H9 (cell line): ENCODE data around the gene SSH3. TPM values are rescaled to one million over a fixed set of nuclear protein-coding genes. Genes with fewer than 3 reads are reported as not detected.

Experiments
- DNase-seq: peaks from one replicate; pipeline ENCODE4 v3.0.0-alpha.2; 2017
- H2AFZ ChIP-seq: one replicate; pipeline ENCODE4 v1.6.1; 2013; ENCODE audit warnings: mild to moderate bottlenecking, low read length, control low read depth, moderate library complexity
- H2AK5ac ChIP-seq: 2 replicates; pipeline ENCODE4 v1.6.1; 2013; ENCODE audit warnings: low read length, control low read depth, mixed read lengths; ENCODE audit not compliant: insufficient read length
- H2BK120ac ChIP-seq: one replicate; pipeline ENCODE4 v1.6.1; 2013; ENCODE audit warnings: low read depth, mild to moderate bottlenecking, low read length, control low read depth, inconsistent platforms; ENCODE audit not compliant: poor library complexity, severe bottlenecking
- H2BK12ac ChIP-seq: 2 replicates; pipeline ENCODE4 v1.6.1; 2013; ENCODE audit warnings: low read length, control low read depth, mixed read lengths, low read depth; ENCODE audit not compliant: insufficient read length
- H2BK15ac ChIP-seq: 2 replicates; pipeline ENCODE4 v1.6.1; 2013; ENCODE audit warnings: low read depth, low read length, control low read depth
- H2BK20ac ChIP-seq: one replicate; pipeline ENCODE4 v1.6.1; 2013; ENCODE audit warnings: low read depth, mild to moderate bottlenecking, low read length, control low read depth, inconsistent platforms; ENCODE audit not compliant: poor library complexity, severe bottlenecking
- H2BK5ac ChIP-seq: 2 replicates; pipeline ENCODE4 v1.6.1; 2013; ENCODE audit warnings: low read length, control low read depth, mixed read lengths; ENCODE audit not compliant: insufficient read length
- H3K14ac ChIP-seq: 2 replicates; pipeline ENCODE4 v1.6.1; 2013; ENCODE audit warnings: low read length, control low read depth; ENCODE audit not compliant: insufficient read depth
- H3K18ac ChIP-seq: 2 replicates; pipeline ENCODE4 v1.6.1; 2013; ENCODE audit warnings: low read depth, mild to moderate bottlenecking, mixed read lengths, low read length, control low read depth; ENCODE audit not compliant: insufficient read length
- H3K23ac ChIP-seq: 2 replicates; pipeline ENCODE4 v1.6.1; 2013; ENCODE audit warnings: low read length, control low read depth, mixed read lengths, low read depth; ENCODE audit not compliant: insufficient read length
- H3K23me2 ChIP-seq: 2 replicates; pipeline ENCODE4 v1.6.1; 2013; ENCODE audit warnings: low read depth, mild to moderate bottlenecking, mixed read lengths, low read length, control low read depth; ENCODE audit not compliant: insufficient read length, poor library complexity, severe bottlenecking
- H3K27ac ChIP-seq: 2 replicates; pipeline ENCODE4 v1.5.1; 2013; ENCODE audit warnings: low read length, control low read depth, mixed read lengths, low read depth; ENCODE audit not compliant: insufficient read length
- H3K27me3 ChIP-seq: 2 replicates; pipeline ENCODE4 v1.6.1; 2013; ENCODE audit warnings: low read length, control low read depth, inconsistent platforms; ENCODE audit not compliant: insufficient read depth
- H3K4ac ChIP-seq: 2 replicates; pipeline ENCODE4 v1.6.1; 2013; ENCODE audit warnings: low read depth, mild to moderate bottlenecking, control low read depth, inconsistent platforms, low read length, moderate library complexity
- H3K4me1 ChIP-seq: 2 replicates; pipeline ENCODE4 v1.6.1; 2013; ENCODE audit warnings: low read length, control low read depth, inconsistent platforms; ENCODE audit not compliant: insufficient read depth
- H3K4me2 ChIP-seq: 2 replicates; pipeline ENCODE4 v1.6.1; 2013; ENCODE audit warnings: low read length, control low read depth, mixed read lengths; ENCODE audit not compliant: insufficient read length, insufficient read depth
- H3K56ac ChIP-seq: 2 replicates; pipeline ENCODE4 v1.6.1; 2013; ENCODE audit warnings: low read depth, mild to moderate bottlenecking, mixed read lengths, low read length, control low read depth; ENCODE audit not compliant: insufficient read length
- H3K79me1 ChIP-seq: 2 replicates; pipeline ENCODE4 v1.6.1; 2013; ENCODE audit warnings: low read depth, mild to moderate bottlenecking, moderate library complexity, low read length, control low read depth, inconsistent platforms; ENCODE audit not compliant: insufficient read depth, poor library complexity, severe bottlenecking
- H3K79me2 ChIP-seq: 2 replicates; pipeline ENCODE4 v1.6.1; 2013; ENCODE audit warnings: low read length, control low read depth, inconsistent platforms; ENCODE audit not compliant: insufficient read depth
- H3K9ac ChIP-seq: 2 replicates; pipeline ENCODE4 v1.6.1; 2013; ENCODE audit warnings: low read length, control low read depth, mixed read lengths; ENCODE audit not compliant: insufficient read length; ENCODE audit errors: extremely low read depth
- H3K9me3 ChIP-seq: one replicate; pipeline ENCODE4 v1.6.1; 2013; ENCODE audit warnings: low read depth, low read length, inconsistent platforms; ENCODE audit not compliant: control insufficient read depth
- H3T11ph ChIP-seq: one replicate; pipeline ENCODE4 v1.6.1; 2013; ENCODE audit warnings: mild to moderate bottlenecking, low read length, control low read depth, inconsistent platforms
- H4K20me1 ChIP-seq: one replicate; pipeline ENCODE4 v1.6.1; 2013; ENCODE audit not compliant: control insufficient read depth, insufficient read length, insufficient read depth
- H4K5ac ChIP-seq: 2 replicates; pipeline ENCODE4 v1.6.1; 2013; ENCODE audit warnings: low read depth, mild to moderate bottlenecking, mixed read lengths, low read length, control low read depth; ENCODE audit not compliant: insufficient read length
- H4K8ac ChIP-seq: replicated peaks from 2 replicates; pipeline ENCODE4 v1.6.1; 2013; ENCODE audit warnings: low read length, control low read depth, mixed read lengths, low read depth; ENCODE audit not compliant: insufficient read length
- H4K91ac ChIP-seq: 2 replicates; pipeline ENCODE4 v1.6.1; 2013; ENCODE audit warnings: low read depth, mild to moderate bottlenecking, moderate library complexity, mixed read lengths, low read length, control low read depth; ENCODE audit not compliant: insufficient read length
- H3K27ac Mint-ChIP-seq, 3 experiments: 2 replicates in 2 of 3; 3 replicates in 1 of 3; pipeline ENCODE4 v1.8.0; 2020 to 2021; ENCODE audit warnings: mixed read lengths in 3 of 3, mild to moderate bottlenecking in 1 of 3, moderate library complexity in 1 of 3
- H3K27me3 Mint-ChIP-seq: 2 replicates; pipeline ENCODE4 v1.8.0; 2021; ENCODE audit warnings: low read depth, mild to moderate bottlenecking, moderate library complexity, mixed read lengths
- H3K36me3 Mint-ChIP-seq, 3 experiments: 2 replicates in 2 of 3; 3 replicates in 1 of 3; pipeline ENCODE4 v1.8.0; 2020 to 2021; ENCODE audit warnings: low read depth in 3 of 3, mixed read lengths in 3 of 3; ENCODE audit not compliant: insufficient read depth in 1 of 3
- H3K4me1 Mint-ChIP-seq, 2 experiments: 2 replicates each; pipeline ENCODE4 v1.8.0; 2020; ENCODE audit warnings: mixed read lengths in 2 of 2
- H3K4me3 Mint-ChIP-seq, 2 experiments: 2 replicates in 1 of 2; 3 replicates in 1 of 2; pipeline ENCODE4 v1.8.0; 2020 to 2021; ENCODE audit warnings: mild to moderate bottlenecking in 2 of 2, mixed read lengths in 2 of 2, moderate library complexity in 1 of 2
- H3K9me3 Mint-ChIP-seq, 2 experiments: 2 replicates in 1 of 2; 3 replicates in 1 of 2; pipeline ENCODE4 v1.8.0; 2020; ENCODE audit warnings: mild to moderate bottlenecking in 2 of 2, mixed read lengths in 2 of 2, moderate library complexity in 1 of 2
- WGBS: extraction: QIAGEN DNeasy Blood & Tissue Kit; methylation state at CpG from one replicate; pipeline ENCODE4 v1.1.7; 2013; ENCODE audit warnings: missing lambda C conversion rate, low lambda C conversion rate, mixed read lengths; ENCODE audit not compliant: insufficient read length; ENCODE audit errors: extremely low coverage; 5-methylcytosine and 5-hydroxymethylcytosine counted together
- total RNA-seq: library from RNA; stranded (reverse); gene quantifications from 2 replicates; pipeline ENCODE4 v1.2.1, GENCODE V29; 2021
- TF ChIP-seq, protein P1 (sequence below): fragments of 200-600 bp; sonication (generic); conservative IDR thresholded peaks from 3 replicates; pipeline ENCODE4 v1.8.0; 2021; ENCODE audit warnings: antibody characterized with exemption, mild to moderate bottlenecking

The SSH3 gene
- total RNA-seq, 1 experiment from 2014 or later: 42.2 TPM

DNA sequence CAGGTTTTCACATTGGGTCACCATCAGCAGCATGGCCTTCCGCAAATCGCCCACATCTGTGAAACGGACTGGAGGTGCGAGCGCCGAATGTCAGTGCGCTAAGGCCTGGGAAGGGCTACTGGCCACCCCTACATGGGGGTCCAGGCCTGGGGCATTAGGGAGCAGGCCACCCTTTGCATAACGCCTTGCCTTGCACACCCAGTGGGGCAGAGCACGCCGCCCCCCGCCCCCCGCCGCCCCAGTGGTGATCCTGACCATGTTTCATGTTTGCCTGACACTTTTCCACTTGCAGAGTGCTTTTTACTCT is 34.4 kb upstream of the SSH3 start:
- Histone ChIP-seq H4K5ac (no peak overlapping the region), H3K56ac (no peak overlapping the region), H4K8ac (no peak overlapping the region), H3K4me1 (peaks cover 12% of the 10 kb centered on the region), H2BK20ac (no peak overlapping the region), H2AFZ (no peak overlapping the region), H3K4ac (no peak overlapping the region), H2BK12ac (no peak overlapping the region), H2BK120ac (no peak overlapping the region), H3K18ac (no peak overlapping the region), H3K27me3 (no peaks in the 10 kb centered on the region; the same call in 1 of the 2 replicates), H3K9ac (no peak overlapping the region), H3K14ac (no peak overlapping the region), H3K79me1 (no peaks in the 10 kb centered on the region), H3K27ac (no peak overlapping the region), H3K23me2 (peaks cover 8% of the 10 kb centered on the region), H2BK5ac (no peak overlapping the region), H4K91ac (no peak overlapping the region), H3K9me3 (no peaks in the 10 kb centered on the region), H3K23ac (no peak overlapping the region), H3K79me2 (peaks cover 12% of the 10 kb centered on the region; the same call in 1 of the 2 replicates), H2AK5ac (no peak overlapping the region), H2BK15ac (no peak overlapping the region), H3K4me2 (no peak overlapping the region), H3T11ph (no peak overlapping the region), H4K20me1 (peaks cover 3% of the 10 kb centered on the region)
- peaks cover 22% of the 10 kb centered on the region for H3K27me3 Mint-ChIP-seq
- no peak overlapping the region for H3K27ac Mint-ChIP-seq
- no peak overlapping the region; a peak in 1 of 5 replicates for H3K4me3 Mint-ChIP-seq
- H3K36me3 Mint-ChIP-seq: peaks cover 0 to 11% (median 10%) of the 10 kb centered on the region in 3 experiments; a peak in 5 of 7 replicates
- H3K9me3 Mint-ChIP-seq: no peaks in the 10 kb centered on the region
- TF ChIP-seq, protein P1, sequence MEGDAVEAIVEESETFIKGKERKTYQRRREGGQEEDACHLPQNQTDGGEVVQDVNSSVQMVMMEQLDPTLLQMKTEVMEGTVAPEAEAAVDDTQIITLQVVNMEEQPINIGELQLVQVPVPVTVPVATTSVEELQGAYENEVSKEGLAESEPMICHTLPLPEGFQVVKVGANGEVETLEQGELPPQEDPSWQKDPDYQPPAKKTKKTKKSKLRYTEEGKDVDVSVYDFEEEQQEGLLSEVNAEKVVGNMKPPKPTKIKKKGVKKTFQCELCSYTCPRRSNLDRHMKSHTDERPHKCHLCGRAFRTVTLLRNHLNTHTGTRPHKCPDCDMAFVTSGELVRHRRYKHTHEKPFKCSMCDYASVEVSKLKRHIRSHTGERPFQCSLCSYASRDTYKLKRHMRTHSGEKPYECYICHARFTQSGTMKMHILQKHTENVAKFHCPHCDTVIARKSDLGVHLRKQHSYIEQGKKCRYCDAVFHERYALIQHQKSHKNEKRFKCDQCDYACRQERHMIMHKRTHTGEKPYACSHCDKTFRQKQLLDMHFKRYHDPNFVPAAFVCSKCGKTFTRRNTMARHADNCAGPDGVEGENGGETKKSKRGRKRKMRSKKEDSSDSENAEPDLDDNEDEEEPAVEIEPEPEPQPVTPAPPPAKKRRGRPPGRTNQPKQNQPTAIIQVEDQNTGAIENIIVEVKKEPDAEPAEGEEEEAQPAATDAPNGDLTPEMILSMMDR: no peak
- WGBS: no CpG with 5 or more reads among the region's 13 CpGs
- H3K4me1 Mint-ChIP-seq: peaks cover 31 to 37% of the 10 kb centered on the region in 2 experiments
- DNase-seq: no peak
